ENCODE data around the gene SEMA3G. TPM values are rescaled to one million over a fixed set of nuclear protein-coding genes. Genes with fewer than 3 reads are reported as not detected.

SEMA3G gene
- total RNA-seq, 3 donors from 2014 or later (not counting 1 experiment from before 2014, with no cell fraction given), result 0.07 to 0.55 TPM; not detected in 1

GRCh38 chr3:52399131-52399530 lies 45.8 kb downstream of the SEMA3G start:
- DNase-seq, result no peak
- H3K4me3 ChIP-seq (ENCODE audit: low read length), result no peak overlapping the region
- Mint-ChIP-seq H3K9me3 (no peaks in the 10 kb centered on the region), H3K4me1 (peaks cover 0 to 8% of the 10 kb centered on the region in 2 donors), H3K4me3 (no peak overlapping the region), H3K27me3 (ENCODE audit: low read depth in 2 of 2) (no peaks in the 10 kb centered on the region), H3K27ac (peak overlapping the region in 1 of 2 donors; percentile 29), H3K36me3 (no peaks in the 10 kb centered on the region)
- ATAC-seq, result no peak
- H3K27me3 ChIP-seq (ENCODE audit: control insufficient read depth, insufficient read depth, low read length), result no peaks in the 10 kb centered on the region
- 94% methylated on average over 4 of the region's 4 CpGs for WGBS (ENCODE audit: insufficient coverage)
- H3K27ac ChIP-seq (ENCODE audit: low read length), result no peak overlapping the region
- H3K36me3 ChIP-seq (ENCODE audit: control insufficient read depth, insufficient read depth, low read length), result peaks cover 42% of the 10 kb centered on the region
- TF ChIP-seq CTCF (IDR thresholded peaks at IDR 0.05), result no peak
- no peaks in the 10 kb centered on the region for H3K9me3 ChIP-seq (ENCODE audit: control insufficient read depth, insufficient read depth, low read length)
- no peaks in the 10 kb centered on the region for H3K4me1 ChIP-seq (ENCODE audit: control insufficient read depth, insufficient read depth, low read length)
- intact Hi-C loops (cut with micrococcal nuclease), result no loop called here

- no peaks in the 10 kb centered on the region for H3K27me3 ChIP-seq (ENCODE audit: control insufficient read depth, insufficient read depth, low read length)
- H3K4me3 Mint-ChIP-seq, result no peak overlapping the region
- no peaks in the 10 kb centered on the region for H3K36me3 Mint-ChIP-seq
- no peaks in the 10 kb centered on the region for H3K27me3 Mint-ChIP-seq (ENCODE audit: low read depth in 2 of 2)
- ATAC-seq (no peak), DNase-seq (no peak)
- H3K4me1 Mint-ChIP-seq, result peaks cover 0 to 8% of the 10 kb centered on the region in 2 donors
- no peak for TF ChIP-seq CTCF (IDR thresholded peaks at IDR 0.05)
- no peak overlapping the region for H3K27ac ChIP-seq (ENCODE audit: low read length)
- intact Hi-C loops (cut with micrococcal nuclease), result no loop called here
- H3K27ac Mint-ChIP-seq, result peak overlapping the region in 1 of 2 donors; percentile 29
- peaks cover 38% of the 10 kb centered on the region for H3K36me3 ChIP-seq (ENCODE audit: control insufficient read depth, insufficient read depth, low read length)
- H3K9me3 Mint-ChIP-seq, result no peaks in the 10 kb centered on the region
- H3K4me1 ChIP-seq (ENCODE audit: control insufficient read depth, insufficient read depth, low read length), result no peaks in the 10 kb centered on the region
- no peak overlapping the region for H3K4me3 ChIP-seq (ENCODE audit: low read length)
- H3K9me3 ChIP-seq (ENCODE audit: control insufficient read depth, insufficient read depth, low read length), result no peaks in the 10 kb centered on the region
- 98% methylated on average over 5 of the region's 5 CpGs for WGBS (ENCODE audit: insufficient coverage)
These were observed 46.2 kb downstream of the SEMA3G start for GRCh38 chr3:52398670-52399081.

DNA sequence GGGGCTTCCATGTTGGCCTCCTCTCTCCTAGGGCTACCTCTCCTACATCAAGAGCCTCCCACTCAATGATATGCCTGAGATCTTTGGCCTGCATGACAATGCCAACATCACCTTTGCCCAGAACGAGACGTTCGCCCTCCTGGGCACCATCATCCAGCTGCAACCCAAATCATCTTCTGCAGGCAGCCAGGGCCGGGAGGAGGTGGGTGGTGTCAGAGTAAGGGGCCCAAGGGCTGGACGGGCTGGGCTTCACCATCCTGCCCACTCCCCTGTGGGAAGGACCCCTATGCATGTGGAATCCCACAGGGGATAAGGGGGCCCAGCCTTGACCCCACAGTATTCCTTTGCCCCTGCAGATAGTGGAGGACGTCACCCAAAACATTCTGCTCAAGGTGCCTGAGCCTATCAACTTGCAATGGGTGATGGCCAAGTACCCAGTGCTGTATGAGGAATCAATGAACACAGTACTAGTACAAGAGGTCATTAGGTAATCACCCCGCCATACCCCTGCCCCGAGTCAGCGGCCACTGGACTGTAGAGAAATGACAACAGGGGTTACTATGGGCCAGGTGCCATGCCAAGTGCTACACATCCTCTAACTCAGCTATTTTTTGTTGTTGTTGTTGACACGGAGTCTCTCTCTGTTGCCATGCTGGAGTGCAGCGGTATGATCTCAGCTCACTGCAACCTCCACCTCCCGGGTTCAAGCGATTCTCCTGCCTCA lies 47.1 kb downstream of the SEMA3G start:
- DNase-seq, result no peak
- 95% methylated on average over 13 of the region's 13 CpGs for WGBS (ENCODE audit: insufficient coverage)
- peaks cover 35% of the 10 kb centered on the region for H3K36me3 ChIP-seq (ENCODE audit: control insufficient read depth, insufficient read depth, low read length)

More for the DNA sequence above, 47.1 kb downstream of the SEMA3G start:
- intact Hi-C loops (cut with micrococcal nuclease), result no loop called here
- no peaks in the 10 kb centered on the region for H3K9me3 Mint-ChIP-seq
- ATAC-seq, result no peak
- H3K27me3 Mint-ChIP-seq (ENCODE audit: low read depth in 2 of 2), result no peaks in the 10 kb centered on the region
- no peaks in the 10 kb centered on the region for H3K4me1 ChIP-seq (ENCODE audit: control insufficient read depth, insufficient read depth, low read length)
- H3K36me3 Mint-ChIP-seq, result no peaks in the 10 kb centered on the region
- H3K27ac ChIP-seq (ENCODE audit: low read length), result no peak overlapping the region
- H3K27ac Mint-ChIP-seq, result no peak overlapping the region
- H3K9me3 ChIP-seq (ENCODE audit: control insufficient read depth, insufficient read depth, low read length), result no peaks in the 10 kb centered on the region
- no peaks in the 10 kb centered on the region for H3K27me3 ChIP-seq (ENCODE audit: control insufficient read depth, insufficient read depth, low read length)
- H3K4me1 Mint-ChIP-seq, result peaks cover 0 to 8% of the 10 kb centered on the region in 2 donors
- no peak for TF ChIP-seq CTCF (IDR thresholded peaks at IDR 0.05)
- H3K4me3 ChIP-seq (ENCODE audit: low read length), result no peak overlapping the region
- no peak overlapping the region for H3K4me3 Mint-ChIP-seq
